ENCODE measurements around the gene SLC34A1. TPM values are rescaled to one million over a fixed set of nuclear protein-coding genes. Genes with fewer than 3 reads are reported as not detected.

Gene SLC34A1
- total and polyA plus RNA-seq, 2 experiments from 2014 or later: not detected

DNA sequence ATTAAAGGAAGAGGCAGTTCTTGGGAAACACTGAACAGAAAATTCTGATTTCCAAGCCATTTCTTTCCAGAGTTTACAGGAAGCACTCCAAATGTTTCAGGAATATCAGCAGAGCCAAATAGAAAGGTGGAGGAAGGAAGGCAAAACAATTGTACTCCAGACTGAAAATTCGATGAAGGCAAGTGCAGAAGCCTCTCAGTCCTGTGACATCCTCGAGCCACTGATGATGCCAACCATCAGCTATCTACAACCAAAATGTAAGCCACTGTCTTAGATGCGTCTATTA is 34.9 kb upstream of the SLC34A1 start:
- Histone ChIP-seq H3K4me2 (no peak overlapping the region), H3K27ac (ENCODE audit: low read depth) (no peak overlapping the region), H4K20me1 (replicated peaks; ENCODE audit: insufficient read depth) (peaks cover 22% of the 10 kb centered on the region), H3K79me2 (replicated peaks; ENCODE audit: insufficient read depth) (peaks cover 67% of the 10 kb centered on the region), H3F3A (replicated peaks; ENCODE audit: low read depth) (0 out of 2 replicates have a peak, but pooled peaks cover 6% of the 10 kb centered on the region), H2AFZ (no peak overlapping the region), H3K27me3 (ENCODE audit: insufficient read depth) (no peaks in the 10 kb centered on the region), H3K36me3 (ENCODE audit: insufficient read depth) (peaks cover 13% of the 10 kb centered on the region; the same call in 1 of the 2 replicates), H3K4me3 (no peak overlapping the region), H3K9me2 (ENCODE audit: insufficient read depth) (no peaks in the 10 kb centered on the region), H3K4me1 (ENCODE audit: insufficient read depth) (peaks cover 6% of the 10 kb centered on the region)
- H3K27me3 Mint-ChIP-seq (ENCODE audit: insufficient read depth, low read depth, poor library complexity): peaks cover 7% of the 10 kb centered on the region
- ATAC-seq (no peak), DNase-seq (ENCODE audit: low spot score) (no peak)
- no peak for TF ChIP-seq ZNF462 (CRISPR knock-in tag; IDR thresholded peaks at IDR 0.05)
- TF ChIP-seq JUNB (IDR thresholded peaks at IDR 0.05; ENCODE audit: unreplicated experiment): no peak
- TF ChIP-seq ZNF114 (CRISPR knock-in tag; IDR thresholded peaks at IDR 0.05): no peak
- TF ChIP-seq EZH2phosphoT487 (IDR thresholded peaks at IDR 0.05; ENCODE audit: unreplicated experiment): no peak
- TF ChIP-seq POLR2AphosphoS5 (IDR thresholded peaks at IDR 0.05; ENCODE audit: low read depth): no peak
- TF ChIP-seq CREB1 (CRISPR knock-in tag; IDR thresholded peaks at IDR 0.05; ENCODE audit: low read depth): no peak
- TF ChIP-seq STAT1 (IDR thresholded peaks at IDR 0.05; ENCODE audit: unreplicated experiment): no peak
- TF ChIP-seq, protein P1, sequence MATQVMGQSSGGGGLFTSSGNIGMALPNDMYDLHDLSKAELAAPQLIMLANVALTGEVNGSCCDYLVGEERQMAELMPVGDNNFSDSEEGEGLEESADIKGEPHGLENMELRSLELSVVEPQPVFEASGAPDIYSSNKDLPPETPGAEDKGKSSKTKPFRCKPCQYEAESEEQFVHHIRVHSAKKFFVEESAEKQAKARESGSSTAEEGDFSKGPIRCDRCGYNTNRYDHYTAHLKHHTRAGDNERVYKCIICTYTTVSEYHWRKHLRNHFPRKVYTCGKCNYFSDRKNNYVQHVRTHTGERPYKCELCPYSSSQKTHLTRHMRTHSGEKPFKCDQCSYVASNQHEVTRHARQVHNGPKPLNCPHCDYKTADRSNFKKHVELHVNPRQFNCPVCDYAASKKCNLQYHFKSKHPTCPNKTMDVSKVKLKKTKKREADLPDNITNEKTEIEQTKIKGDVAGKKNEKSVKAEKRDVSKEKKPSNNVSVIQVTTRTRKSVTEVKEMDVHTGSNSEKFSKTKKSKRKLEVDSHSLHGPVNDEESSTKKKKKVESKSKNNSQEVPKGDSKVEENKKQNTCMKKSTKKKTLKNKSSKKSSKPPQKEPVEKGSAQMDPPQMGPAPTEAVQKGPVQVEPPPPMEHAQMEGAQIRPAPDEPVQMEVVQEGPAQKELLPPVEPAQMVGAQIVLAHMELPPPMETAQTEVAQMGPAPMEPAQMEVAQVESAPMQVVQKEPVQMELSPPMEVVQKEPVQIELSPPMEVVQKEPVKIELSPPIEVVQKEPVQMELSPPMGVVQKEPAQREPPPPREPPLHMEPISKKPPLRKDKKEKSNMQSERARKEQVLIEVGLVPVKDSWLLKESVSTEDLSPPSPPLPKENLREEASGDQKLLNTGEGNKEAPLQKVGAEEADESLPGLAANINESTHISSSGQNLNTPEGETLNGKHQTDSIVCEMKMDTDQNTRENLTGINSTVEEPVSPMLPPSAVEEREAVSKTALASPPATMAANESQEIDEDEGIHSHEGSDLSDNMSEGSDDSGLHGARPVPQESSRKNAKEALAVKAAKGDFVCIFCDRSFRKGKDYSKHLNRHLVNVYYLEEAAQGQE (IDR thresholded peaks at IDR 0.05; ENCODE audit: unreplicated experiment): no peak
- TF ChIP-seq, protein P2, sequence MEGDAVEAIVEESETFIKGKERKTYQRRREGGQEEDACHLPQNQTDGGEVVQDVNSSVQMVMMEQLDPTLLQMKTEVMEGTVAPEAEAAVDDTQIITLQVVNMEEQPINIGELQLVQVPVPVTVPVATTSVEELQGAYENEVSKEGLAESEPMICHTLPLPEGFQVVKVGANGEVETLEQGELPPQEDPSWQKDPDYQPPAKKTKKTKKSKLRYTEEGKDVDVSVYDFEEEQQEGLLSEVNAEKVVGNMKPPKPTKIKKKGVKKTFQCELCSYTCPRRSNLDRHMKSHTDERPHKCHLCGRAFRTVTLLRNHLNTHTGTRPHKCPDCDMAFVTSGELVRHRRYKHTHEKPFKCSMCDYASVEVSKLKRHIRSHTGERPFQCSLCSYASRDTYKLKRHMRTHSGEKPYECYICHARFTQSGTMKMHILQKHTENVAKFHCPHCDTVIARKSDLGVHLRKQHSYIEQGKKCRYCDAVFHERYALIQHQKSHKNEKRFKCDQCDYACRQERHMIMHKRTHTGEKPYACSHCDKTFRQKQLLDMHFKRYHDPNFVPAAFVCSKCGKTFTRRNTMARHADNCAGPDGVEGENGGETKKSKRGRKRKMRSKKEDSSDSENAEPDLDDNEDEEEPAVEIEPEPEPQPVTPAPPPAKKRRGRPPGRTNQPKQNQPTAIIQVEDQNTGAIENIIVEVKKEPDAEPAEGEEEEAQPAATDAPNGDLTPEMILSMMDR (conservative IDR thresholded peaks at IDR 0.05; ENCODE audit: low read depth in 2 of 2): no peak
- no peak for TF ChIP-seq ZNF331 (CRISPR knock-in tag; IDR thresholded peaks at IDR 0.05; ENCODE audit: low read depth)
- no peak for TF ChIP-seq EZH2 (IDR thresholded peaks at IDR 0.05; ENCODE audit: low read depth, unreplicated experiment)
- TF ChIP-seq NANOG (IDR thresholded peaks at IDR 0.05; ENCODE audit: borderline replicate concordance): no peak
- TF ChIP-seq, protein P3, sequence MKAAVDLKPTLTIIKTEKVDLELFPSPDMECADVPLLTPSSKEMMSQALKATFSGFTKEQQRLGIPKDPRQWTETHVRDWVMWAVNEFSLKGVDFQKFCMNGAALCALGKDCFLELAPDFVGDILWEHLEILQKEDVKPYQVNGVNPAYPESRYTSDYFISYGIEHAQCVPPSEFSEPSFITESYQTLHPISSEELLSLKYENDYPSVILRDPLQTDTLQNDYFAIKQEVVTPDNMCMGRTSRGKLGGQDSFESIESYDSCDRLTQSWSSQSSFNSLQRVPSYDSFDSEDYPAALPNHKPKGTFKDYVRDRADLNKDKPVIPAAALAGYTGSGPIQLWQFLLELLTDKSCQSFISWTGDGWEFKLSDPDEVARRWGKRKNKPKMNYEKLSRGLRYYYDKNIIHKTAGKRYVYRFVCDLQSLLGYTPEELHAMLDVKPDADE (IDR thresholded peaks at IDR 0.05): no peak
- peak overlapping the region; percentile 18 for H3K4me3 Mint-ChIP-seq
- H3K36me3 Mint-ChIP-seq (ENCODE audit: low read depth): peaks cover 14% of the 10 kb centered on the region
- no peaks in the 10 kb centered on the region for H3K9me3 Mint-ChIP-seq
- no peak overlapping the region for H3K27ac Mint-ChIP-seq
- H3K4me1 Mint-ChIP-seq: peaks cover 22% of the 10 kb centered on the region

Measured in GM23338 (cell line).